Activated CD4-positive, alpha-beta memory T cell treated with anti-CD3 and anti-CD28 coated beads for 36 hours (primary cell): ENCODE results near the gene OSER1. TPM values are rescaled to one million over a fixed set of nuclear protein-coding genes. Genes with fewer than 3 reads are reported as not detected.

Experiments used
- CTCF ChIA-PET: fragments of 350-600 bp; sonication (Branson Sonifier 250); formaldehyde crosslinking; loops from one replicate; lab custom pipeline; 2021; ENCODE audit warnings: antibody characterized with exemption, inconsistent platforms; lab: Charles Lee
- POLR2A ChIA-PET: fragments of 350-600 bp; sonication (Branson Sonifier 250); formaldehyde crosslinking; loops from one replicate; lab custom pipeline; 2021; ENCODE audit warnings: antibody characterized with exemption; lab: Charles Lee
- DNase-seq: peaks from one replicate; pipeline ENCODE4 v3.0.0-alpha.2; 2020
- H3K27ac Mint-ChIP-seq: one replicate; pipeline ENCODE4 v1.8.0; 2021; ENCODE audit warnings: mixed read lengths
- H3K27me3 Mint-ChIP-seq: one replicate; pipeline ENCODE4 v1.8.0; 2021; ENCODE audit warnings: mixed read lengths
- H3K36me3 Mint-ChIP-seq: one replicate; pipeline ENCODE4 v1.8.0; 2021; ENCODE audit warnings: mixed read lengths
- H3K4me1 Mint-ChIP-seq: one replicate; pipeline ENCODE4 v1.8.0; 2021; ENCODE audit warnings: low read depth, mixed read lengths
- H3K4me3 Mint-ChIP-seq: one replicate; pipeline ENCODE4 v1.8.0; 2021; ENCODE audit warnings: mild to moderate bottlenecking, mixed read lengths
- H3K9me3 Mint-ChIP-seq: one replicate; pipeline ENCODE4 v1.8.0; 2021; ENCODE audit warnings: mixed read lengths
- intact Hi-C: fragments of 100-400 bp; cut with micrococcal nuclease; formaldehyde crosslinking; loops from one replicate; pipeline ENCODE4 v1.15.1; 2023
- total RNA-seq, 2 experiments: library from RNA; stranded (reverse); gene quantifications; one replicate each; pipeline ENCODE4 v1.2.3, GENCODE V29; 2021

The OSER1 gene
- total RNA-seq, 2 experiments from 2014 or later = 23.4 to 24.2 TPM

DNA sequence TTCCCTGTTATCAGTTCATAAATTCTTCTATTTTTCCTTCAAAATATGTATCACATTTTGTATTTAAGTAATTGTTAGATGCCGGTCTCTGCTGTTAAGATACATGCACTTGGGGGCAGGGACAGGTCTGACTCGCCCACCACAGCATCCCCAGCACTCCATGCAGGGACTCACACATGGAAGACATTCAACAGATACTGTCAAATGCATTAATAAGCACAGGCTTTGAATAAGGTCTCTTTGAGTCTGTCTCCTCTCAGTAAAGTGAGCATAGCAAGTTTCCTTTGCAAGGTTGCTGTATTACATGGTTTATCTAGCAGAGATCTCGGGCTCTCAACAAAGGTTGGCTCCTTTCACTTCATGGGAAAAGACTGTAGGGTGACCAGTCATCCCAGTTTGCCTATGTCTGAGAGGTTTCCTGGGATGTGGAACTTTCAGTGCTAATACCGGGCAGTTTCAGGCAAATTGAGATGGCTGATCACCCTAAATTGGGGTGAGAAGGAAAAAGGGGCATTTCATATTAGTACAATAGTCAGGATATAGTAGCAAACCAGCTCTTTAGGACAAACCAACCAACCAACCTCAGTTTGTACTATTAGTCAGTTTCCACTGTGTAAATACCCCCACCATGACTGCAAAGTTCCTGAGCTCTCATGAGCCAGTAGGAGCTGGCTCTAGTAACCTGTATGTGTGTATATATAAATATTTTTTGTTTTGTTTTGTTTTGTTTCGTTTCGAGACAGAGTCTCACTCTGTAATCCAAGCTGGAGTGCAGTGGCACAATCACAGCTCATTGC, 38.6 kb downstream of the OSER1 start:
- Mint-ChIP-seq H3K36me3 (no peaks in the 10 kb centered on the region), H3K27ac (no peak overlapping the region), H3K4me1 (no peaks in the 10 kb centered on the region), H3K9me3 (peaks cover 1% of the 10 kb centered on the region), H3K4me3 (no peak overlapping the region), H3K27me3 (peaks cover 29% of the 10 kb centered on the region)
- no peak for DNase-seq
- ChIA-PET POLR2A (no interaction called here), CTCF (no interaction called here)
- intact Hi-C loops = no loop called here

DNA sequence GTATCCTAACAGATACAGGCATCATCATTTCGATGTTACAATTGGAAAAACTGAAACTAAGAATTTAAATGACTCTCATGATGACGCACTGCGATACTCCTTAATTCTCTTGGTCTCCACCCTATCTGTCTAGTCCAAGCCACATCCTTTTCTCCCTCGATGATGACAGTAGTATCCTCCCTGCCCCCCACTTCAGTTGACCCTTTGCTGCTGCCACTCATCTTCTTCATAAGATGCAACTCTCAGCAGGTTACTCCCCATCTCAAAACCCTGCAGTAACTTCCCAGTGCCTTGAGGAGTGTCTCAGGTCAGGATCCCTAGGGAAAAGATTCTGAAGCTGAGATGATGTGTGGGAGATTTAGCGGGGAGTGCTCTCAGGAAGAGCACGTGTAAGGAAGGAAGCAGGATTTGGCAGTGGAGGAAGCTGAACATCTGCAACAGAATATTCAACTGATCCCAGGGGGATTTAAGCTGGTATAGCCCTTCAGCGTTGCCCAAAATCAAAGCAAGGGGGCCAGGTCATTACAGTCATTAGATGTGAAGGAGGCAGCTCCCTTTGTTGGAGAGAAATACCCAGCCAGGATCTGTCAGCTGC, 39.7 kb downstream of the OSER1 start:
- Mint-ChIP-seq H3K9me3 (peaks cover 1% of the 10 kb centered on the region), H3K27me3 (peaks cover 31% of the 10 kb centered on the region), H3K4me1 (no peaks in the 10 kb centered on the region), H3K27ac (no peak overlapping the region), H3K4me3 (no peak overlapping the region), H3K36me3 (no peaks in the 10 kb centered on the region)
- intact Hi-C loops = no loop called here
- DNase-seq = no peak
- POLR2A ChIA-PET = no interaction called here
- CTCF ChIA-PET = interaction anchor here (1.7 kb wide), 1 partner anchor 19 kb away, joined by 6 read pairs; no protein-coding TSS in a partner anchor

DNA sequence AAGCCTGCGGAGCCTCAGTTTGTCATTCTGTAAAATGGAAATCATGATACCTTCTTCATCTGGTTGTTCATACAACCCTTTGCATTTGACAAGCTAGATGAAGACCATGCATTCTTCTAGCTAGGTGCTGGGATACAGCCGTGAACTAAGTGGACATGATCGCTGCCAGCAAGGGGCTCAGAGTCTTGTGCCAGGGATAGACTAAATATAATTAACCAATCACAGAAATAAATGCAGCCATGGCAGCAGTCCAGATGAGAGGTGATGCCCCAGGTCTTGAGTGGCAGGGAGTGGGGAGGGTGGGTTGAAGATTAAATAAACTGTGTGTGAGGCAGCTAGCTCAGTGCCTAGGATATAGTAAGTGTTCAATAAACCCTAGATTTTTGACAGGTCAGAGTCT, 42.8 kb downstream of the OSER1 start:
- no peaks in the 10 kb centered on the region for H3K4me1 Mint-ChIP-seq
- peaks cover 1% of the 10 kb centered on the region for H3K9me3 Mint-ChIP-seq
- POLR2A ChIA-PET = no interaction called here
- CTCF ChIA-PET = no interaction called here
- no peak for DNase-seq
- H3K4me3 Mint-ChIP-seq = no peak overlapping the region
- intact Hi-C loops = no loop called here
- H3K27ac Mint-ChIP-seq = no peak overlapping the region
- H3K27me3 Mint-ChIP-seq = peaks cover 43% of the 10 kb centered on the region
- H3K36me3 Mint-ChIP-seq = no peaks in the 10 kb centered on the region

DNA sequence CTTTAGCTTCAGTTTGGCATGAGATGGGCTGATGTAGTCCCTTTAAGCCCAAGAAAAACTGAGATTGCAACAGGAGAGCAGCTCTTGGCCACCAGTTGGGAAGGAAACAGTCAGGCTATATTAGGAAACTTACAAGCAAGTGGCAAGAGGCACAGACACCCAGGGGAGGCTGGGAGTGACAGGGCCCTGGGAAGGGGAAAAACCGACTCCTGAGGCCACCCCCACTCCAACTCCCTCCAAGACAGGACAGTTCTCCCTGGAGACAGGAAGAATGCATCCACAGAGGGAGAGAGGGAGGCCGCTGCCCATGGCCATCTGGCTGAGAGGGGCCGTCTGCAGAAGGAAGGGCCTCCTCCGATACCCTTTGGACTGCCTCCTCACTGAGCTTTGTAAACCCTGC, 44.1 kb downstream of the OSER1 start:
- Mint-ChIP-seq H3K4me3 (no peak overlapping the region), H3K27ac (no peak overlapping the region), H3K27me3 (peaks cover 38% of the 10 kb centered on the region), H3K36me3 (no peaks in the 10 kb centered on the region), H3K9me3 (peaks cover 1% of the 10 kb centered on the region), H3K4me1 (no peaks in the 10 kb centered on the region)
- no peak for DNase-seq
- ChIA-PET CTCF (no interaction called here), POLR2A (no interaction called here)
- intact Hi-C loops = no loop called here

DNA sequence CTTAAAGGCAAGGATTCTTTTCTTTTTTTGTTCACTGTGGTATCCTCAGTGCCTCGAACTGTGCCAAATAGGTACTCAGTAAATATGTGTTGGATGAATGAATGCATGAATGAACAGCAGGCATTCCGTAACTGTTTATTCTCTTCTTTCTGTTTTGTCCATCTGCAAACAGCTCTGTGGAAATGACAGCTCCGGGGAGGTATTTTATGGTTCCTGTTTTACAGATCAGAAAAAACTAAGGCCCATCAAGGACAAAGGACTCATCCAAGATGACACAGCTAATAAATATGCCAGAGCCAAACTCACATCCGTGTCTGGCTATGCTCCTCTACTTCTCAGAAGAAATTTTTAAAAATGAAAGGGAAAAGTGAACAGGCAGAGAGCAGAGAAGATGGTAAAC, 44.6 kb downstream of the OSER1 start:
- POLR2A ChIA-PET = no interaction called here
- Mint-ChIP-seq H3K36me3 (no peaks in the 10 kb centered on the region), H3K9me3 (peaks cover 1% of the 10 kb centered on the region), H3K4me1 (no peaks in the 10 kb centered on the region), H3K27me3 (peaks cover 39% of the 10 kb centered on the region), H3K4me3 (no peak overlapping the region), H3K27ac (no peak overlapping the region)
- CTCF ChIA-PET = no interaction called here
- intact Hi-C loops = no loop called here
- DNase-seq = no peak

DNA sequence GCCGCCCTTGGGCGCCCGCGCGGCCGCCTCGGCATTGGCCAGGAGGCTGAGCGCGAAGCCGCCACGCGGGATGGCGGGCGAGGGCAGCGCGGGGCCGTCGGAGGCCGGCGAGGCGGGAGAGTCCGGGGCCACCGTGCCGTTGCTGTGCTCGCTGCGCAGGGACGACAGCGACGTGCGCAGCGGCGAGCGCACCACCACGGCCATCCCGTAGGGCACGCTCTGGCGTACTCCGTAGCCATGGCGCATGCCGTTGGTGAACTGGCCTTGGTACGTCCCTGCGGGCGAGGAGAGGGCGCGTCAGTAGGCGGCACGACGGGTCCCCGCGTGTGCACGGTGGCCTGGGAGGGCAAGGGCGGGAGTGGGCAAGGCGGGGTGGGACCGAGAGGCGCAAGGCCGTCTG, 50.4 kb downstream of the OSER1 start:
- CTCF ChIA-PET = no interaction called here
- H3K27me3 Mint-ChIP-seq = peaks cover 26% of the 10 kb centered on the region
- POLR2A ChIA-PET = no interaction called here

DNA sequence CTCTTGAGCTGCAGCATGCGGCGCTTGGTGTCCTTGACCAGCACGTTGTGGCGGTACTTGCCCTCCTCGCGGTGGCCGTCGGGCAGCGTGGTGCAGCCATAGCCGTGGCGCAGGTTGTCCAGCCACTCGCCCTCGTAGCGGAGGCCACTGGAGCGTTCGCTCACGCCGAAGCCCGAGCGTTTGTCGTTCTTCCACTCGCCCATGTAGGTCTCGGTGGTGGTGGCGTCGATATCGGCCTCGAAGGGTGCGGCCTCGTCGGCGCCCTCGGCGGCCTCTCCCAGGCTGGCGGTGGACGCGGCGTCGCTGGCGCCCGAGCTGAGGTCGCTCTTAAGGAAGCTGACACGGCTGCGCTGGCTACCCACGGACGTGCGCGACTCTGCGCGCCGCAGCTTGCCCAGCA, 50.9 kb downstream of the OSER1 start:
- ChIA-PET CTCF (no interaction called here), POLR2A (no interaction called here)
- intact Hi-C loops = no loop called here
- no peak overlapping the region for H3K27ac Mint-ChIP-seq
- H3K36me3 Mint-ChIP-seq = no peaks in the 10 kb centered on the region
- peaks cover 26% of the 10 kb centered on the region for H3K27me3 Mint-ChIP-seq
- DNase-seq = no peak
- H3K9me3 Mint-ChIP-seq = peaks cover 2% of the 10 kb centered on the region
- H3K4me3 Mint-ChIP-seq = no peak overlapping the region
- no peaks in the 10 kb centered on the region for H3K4me1 Mint-ChIP-seq

More for the DNA sequence above, 50.4 kb downstream of the OSER1 start:
- no peak for DNase-seq
- peaks cover 2% of the 10 kb centered on the region for H3K9me3 Mint-ChIP-seq
- intact Hi-C loops = no loop called here
- H3K4me3 Mint-ChIP-seq = no peak overlapping the region
- H3K4me1 Mint-ChIP-seq = no peaks in the 10 kb centered on the region
- no peak overlapping the region for H3K27ac Mint-ChIP-seq
- no peaks in the 10 kb centered on the region for H3K36me3 Mint-ChIP-seq

DNA sequence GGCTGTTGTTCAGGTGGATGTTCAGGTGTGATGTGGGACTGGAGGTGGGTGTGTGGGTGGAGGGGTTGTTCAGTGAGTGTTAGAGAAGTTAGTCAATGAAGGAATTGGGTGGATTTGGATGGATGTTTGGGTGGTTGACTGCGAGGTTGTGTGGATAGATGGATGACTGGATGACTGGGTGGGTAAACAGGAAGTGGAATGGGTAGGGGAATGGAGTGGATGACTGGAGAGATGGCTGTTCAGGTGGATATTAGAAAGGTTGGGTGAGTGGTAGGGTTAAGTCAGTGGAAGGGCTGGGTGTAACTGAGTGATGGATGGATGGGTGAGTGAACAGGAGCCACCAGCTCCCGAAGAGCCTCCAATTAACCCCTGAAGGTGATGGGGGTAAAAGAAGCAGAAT, 51.4 kb downstream of the OSER1 start:
- CTCF ChIA-PET = no interaction called here
- DNase-seq = no peak
- intact Hi-C loops = no loop called here
- Mint-ChIP-seq H3K27me3 (peaks cover 26% of the 10 kb centered on the region), H3K4me3 (no peak overlapping the region), H3K9me3 (peaks cover 2% of the 10 kb centered on the region), H3K36me3 (no peaks in the 10 kb centered on the region), H3K27ac (no peak overlapping the region), H3K4me1 (no peaks in the 10 kb centered on the region)
- POLR2A ChIA-PET = no interaction called here

DNA sequence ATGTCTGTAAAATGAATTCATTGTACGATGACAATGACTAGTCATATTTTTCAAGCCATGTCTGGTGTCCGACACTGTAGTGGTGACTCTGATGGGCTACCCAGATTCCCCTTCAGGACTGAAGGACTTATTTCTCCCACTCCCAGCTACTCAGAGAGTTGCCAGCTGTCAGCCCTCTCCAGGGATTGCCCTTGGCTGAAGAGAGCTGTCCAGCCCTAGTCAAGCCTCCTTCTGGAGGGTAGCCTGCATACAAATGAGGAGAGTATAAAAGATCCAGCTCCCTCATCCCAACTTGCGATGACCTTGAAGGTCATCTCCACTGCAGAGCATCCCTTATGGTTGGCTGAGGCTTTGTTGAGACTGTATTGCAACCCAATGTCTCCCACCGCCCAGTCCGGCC, 53.5 kb downstream of the OSER1 start:
- Mint-ChIP-seq H3K36me3 (no peaks in the 10 kb centered on the region), H3K27ac (no peak overlapping the region), H3K4me3 (no peak overlapping the region), H3K4me1 (peaks cover 10% of the 10 kb centered on the region), H3K27me3 (peaks cover 16% of the 10 kb centered on the region), H3K9me3 (peaks cover 2% of the 10 kb centered on the region)
- intact Hi-C loops = no loop called here
- ChIA-PET CTCF (no interaction called here), POLR2A (no interaction called here)
- DNase-seq = no peak

DNA sequence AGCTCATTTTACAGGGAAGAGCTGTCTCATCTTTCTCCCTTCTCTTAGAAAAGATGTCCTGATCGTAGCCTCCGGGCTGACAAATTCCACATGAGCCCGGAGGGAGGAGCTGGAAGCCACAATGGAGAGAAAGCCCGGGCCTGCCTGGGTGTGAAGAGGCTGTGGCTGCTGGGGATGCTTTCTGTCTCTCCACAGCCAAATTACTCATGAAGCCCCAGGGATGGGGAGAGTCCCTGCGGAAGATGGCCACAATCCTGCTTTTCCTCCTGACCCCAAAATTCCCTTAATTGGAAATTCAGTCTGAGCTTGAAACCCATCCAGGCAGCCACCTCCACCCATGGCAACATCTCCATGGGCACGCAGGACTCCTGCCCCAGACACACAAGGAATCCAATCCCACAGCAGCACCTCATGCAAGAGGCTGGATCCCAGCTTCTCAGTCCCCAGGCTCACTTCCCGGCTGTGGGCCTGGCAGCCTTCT, 56.0 kb downstream of the OSER1 start:
- H3K4me1 Mint-ChIP-seq = peaks cover 10% of the 10 kb centered on the region
- H3K27me3 Mint-ChIP-seq = peaks cover 8% of the 10 kb centered on the region
- no peaks in the 10 kb centered on the region for H3K36me3 Mint-ChIP-seq
- DNase-seq = no peak
- CTCF ChIA-PET = interaction anchor here (0.9 to 1.1 kb wide), 2 partner anchors 35 to 38 kb away, joined by 3 to 6 read pairs; no protein-coding TSS in a partner anchor
- H3K9me3 Mint-ChIP-seq = peaks cover 2% of the 10 kb centered on the region
- intact Hi-C loops = no loop called here
- POLR2A ChIA-PET = no interaction called here
- no peak overlapping the region for H3K27ac Mint-ChIP-seq
- no peak overlapping the region for H3K4me3 Mint-ChIP-seq

DNA sequence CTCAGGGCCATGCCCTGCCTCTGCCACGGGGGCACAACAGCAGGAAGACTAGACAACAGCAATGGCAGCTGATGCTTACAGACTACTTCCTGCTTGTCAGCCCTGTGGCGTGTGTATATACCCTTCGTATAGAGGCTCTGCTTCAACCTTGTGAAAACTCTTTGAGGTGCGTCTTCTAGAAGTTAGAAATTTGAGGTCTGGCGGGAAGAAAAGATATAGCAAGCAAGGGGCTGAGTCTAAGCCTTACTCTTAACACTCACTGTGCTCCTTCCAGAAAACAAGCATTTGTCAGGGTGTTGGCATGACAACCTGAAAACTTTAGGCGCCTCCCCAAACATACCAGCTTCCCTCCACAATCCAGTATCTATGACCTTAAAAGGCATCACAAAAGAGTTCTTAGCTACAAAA, 56.9 kb downstream of the OSER1 start:
- DNase-seq = peak; percentile 33
- Mint-ChIP-seq H3K27me3 (peaks cover 2% of the 10 kb centered on the region), H3K9me3 (no peaks in the 10 kb centered on the region), H3K4me3 (no peak overlapping the region), H3K4me1 (peaks cover 10% of the 10 kb centered on the region), H3K27ac (peak overlapping the region; percentile 36), H3K36me3 (no peaks in the 10 kb centered on the region)
- POLR2A ChIA-PET = no interaction called here
- intact Hi-C loops = no loop called here
- CTCF ChIA-PET = interaction anchor here (1.7 kb wide), 1 partner anchor 157 kb away, joined by 4 read pairs; the partner anchor contains the start of gene FITM2

DNA sequence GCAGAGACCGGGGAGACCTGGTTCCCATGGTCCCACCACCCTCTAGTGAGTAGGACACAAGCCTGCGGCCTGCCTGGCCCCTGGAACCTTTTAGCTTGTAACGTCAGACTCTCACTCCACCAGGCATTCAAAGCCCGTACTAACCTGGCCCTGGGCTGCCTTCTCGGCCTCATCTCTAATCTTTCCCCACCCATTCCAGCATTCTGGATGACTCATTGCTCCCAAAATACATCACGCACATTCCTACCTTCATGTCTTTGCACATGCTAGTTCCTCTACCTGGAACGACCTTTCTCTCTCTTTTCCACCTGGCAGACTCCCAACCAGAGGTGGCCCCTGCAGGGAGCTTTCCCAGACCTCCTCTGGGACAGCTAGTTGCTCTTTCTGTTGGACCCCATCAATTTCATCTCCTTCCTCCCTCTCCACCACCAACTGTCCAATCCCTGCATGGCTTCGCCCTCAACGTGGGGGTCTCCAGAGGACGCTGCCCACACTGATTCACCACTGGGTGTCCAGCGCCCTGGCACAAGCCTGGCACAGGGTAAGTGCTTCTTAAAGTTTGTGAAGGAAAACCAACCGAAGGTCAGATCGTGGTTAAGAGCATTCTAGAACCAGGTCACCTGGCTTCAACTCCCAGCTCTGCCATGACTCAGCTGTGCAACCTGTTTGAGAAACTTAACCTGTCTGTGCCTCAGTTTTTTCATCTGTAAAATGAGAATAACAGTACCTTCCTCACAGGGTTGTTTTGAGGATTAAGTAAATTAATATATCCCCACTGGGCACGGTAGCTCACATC, 58.8 kb downstream of the OSER1 start:
- ChIA-PET CTCF (interaction anchor here (0.8 to 1.1 kb wide), 2 partner anchors 35 to 38 kb away, joined by 3 read pairs; no protein-coding TSS in a partner anchor), POLR2A (no interaction called here)
- H3K4me3 Mint-ChIP-seq = no peak overlapping the region
- H3K27me3 Mint-ChIP-seq = no peaks in the 10 kb centered on the region
- no peak overlapping the region for H3K27ac Mint-ChIP-seq
- intact Hi-C loops = no loop called here
- DNase-seq = no peak
- no peaks in the 10 kb centered on the region for H3K9me3 Mint-ChIP-seq
- H3K4me1 Mint-ChIP-seq = peaks cover 10% of the 10 kb centered on the region
- no peaks in the 10 kb centered on the region for H3K36me3 Mint-ChIP-seq
